Skin of body (tissue), 2 donors: ENCODE results near the gene MTCL1. TPM values are rescaled to one million over a fixed set of nuclear protein-coding genes. Genes with fewer than 3 reads are reported as not detected.

Experiments
- DNase-seq: peaks from one replicate; lab custom pipeline; 2025; lab: John Stamatoyannopoulos, UW
- total RNA-seq: library from RNA; depleted of rRNA; stranded (reverse); fragments of >200 nt; gene quantifications from one replicate; pipeline ENCODE4 v1.2.3, GENCODE V29; 2014

MTCL1 gene
- total RNA-seq, 1 donor from 2014 or later: 10.7 TPM

DNA sequence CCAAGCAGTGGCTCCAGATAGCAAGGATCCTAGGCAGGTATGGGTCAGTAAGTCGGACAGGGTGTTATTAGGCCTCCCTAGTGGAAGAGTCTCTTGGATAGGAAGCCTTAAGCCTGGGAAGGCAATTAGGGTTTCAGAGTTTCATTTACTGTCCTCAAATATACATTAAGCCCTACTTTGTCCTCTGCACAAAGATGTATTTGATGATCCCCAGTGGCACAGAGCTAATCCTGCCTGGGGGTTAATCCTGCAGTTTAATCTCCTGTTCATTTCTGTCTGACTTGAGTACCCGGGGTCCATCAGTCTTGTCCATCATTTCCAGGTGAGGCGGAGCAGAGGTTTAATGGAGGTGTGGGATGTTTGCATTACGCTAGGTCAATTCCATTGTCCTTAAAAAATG is 62.0 kb downstream of the MTCL1 start:
- DNase-seq: no peak

DNA sequence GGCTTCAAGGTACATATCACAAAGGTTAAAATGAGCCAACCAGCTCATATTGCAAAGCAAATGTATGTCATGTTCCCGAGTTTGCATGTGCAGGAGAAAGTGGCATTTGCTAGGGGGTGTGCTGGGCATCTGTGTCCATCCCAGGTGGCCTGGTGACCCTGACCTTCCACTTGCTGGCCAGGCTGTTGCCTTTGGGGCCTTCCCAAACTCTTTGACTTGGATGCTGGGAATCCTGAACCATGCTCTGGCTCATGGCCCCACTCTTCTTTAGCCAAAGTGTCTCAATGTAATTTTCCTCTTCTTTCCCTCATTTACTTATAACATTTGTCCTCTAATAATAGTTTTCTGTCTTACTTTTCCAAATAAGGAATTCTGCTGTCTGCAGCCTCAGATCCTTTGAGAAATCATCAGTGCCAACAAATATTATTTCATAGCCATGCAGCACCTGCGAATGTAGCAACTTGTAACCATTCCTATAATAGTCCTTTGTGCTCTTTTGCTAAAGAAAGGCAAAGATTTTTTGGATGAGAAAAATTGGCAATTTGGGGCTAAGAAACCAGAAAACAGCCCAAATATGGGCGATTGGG is 64.2 kb downstream of the MTCL1 start:
- no peak for DNase-seq

DNA sequence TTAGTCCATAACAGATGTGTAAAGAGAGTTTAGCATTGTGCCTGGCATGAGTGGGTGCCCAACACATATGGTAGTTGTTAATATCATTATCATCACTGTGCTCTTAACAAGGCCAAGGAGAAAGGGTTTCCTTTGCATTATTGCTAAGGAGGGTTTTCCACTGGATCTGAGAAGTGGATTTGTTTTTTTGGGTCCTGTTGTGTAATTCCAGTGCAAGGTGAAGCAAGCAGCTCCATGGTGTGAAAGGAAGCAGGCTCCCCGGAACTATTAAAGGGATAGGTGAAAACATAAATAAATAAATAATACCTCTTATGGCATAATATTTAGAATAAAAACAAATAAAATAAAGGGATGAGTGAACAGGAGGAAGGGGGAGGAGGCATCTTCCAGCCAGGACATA is 65.3 kb downstream of the MTCL1 start:
- DNase-seq: no peak

DNA sequence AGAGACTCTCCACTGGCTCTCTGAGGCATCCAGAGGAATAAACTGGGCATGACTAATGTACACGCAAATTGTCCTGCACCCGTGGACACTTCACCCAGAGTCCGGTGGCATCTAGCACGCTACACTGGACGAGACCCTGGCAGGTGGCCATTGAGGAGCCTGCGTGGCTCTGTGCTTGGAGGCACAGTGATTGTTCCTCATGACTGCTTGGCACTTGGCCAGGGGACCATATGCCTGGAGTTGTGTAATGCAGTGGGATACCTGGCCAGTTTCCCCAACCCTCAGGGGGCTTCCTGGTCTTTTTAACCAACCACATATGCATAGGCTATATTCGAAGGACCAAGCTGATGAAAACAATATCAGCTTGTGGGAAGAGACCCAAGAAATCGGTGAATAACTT is 66.6 kb downstream of the MTCL1 start:
- DNase-seq: no peak

DNA sequence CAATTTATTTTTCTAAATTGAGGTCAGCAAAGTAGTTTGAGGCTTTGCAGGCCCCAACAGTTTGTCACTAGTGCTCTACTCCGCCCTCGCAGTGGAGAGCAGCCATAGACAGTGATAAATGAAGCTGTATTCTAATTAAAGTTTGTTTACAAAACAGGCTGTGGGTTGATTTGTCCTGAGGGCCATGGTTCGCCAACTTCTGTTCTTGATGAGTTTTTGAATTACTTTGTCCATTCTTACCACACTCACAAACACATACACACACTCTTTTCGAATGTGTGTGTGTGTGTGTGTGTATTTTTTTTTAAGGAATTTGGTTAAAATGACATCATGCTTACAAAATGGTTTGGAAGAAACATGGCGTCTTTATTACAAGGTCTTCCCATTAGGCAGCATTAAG is 68.6 kb downstream of the MTCL1 start:
- no peak for DNase-seq

DNA sequence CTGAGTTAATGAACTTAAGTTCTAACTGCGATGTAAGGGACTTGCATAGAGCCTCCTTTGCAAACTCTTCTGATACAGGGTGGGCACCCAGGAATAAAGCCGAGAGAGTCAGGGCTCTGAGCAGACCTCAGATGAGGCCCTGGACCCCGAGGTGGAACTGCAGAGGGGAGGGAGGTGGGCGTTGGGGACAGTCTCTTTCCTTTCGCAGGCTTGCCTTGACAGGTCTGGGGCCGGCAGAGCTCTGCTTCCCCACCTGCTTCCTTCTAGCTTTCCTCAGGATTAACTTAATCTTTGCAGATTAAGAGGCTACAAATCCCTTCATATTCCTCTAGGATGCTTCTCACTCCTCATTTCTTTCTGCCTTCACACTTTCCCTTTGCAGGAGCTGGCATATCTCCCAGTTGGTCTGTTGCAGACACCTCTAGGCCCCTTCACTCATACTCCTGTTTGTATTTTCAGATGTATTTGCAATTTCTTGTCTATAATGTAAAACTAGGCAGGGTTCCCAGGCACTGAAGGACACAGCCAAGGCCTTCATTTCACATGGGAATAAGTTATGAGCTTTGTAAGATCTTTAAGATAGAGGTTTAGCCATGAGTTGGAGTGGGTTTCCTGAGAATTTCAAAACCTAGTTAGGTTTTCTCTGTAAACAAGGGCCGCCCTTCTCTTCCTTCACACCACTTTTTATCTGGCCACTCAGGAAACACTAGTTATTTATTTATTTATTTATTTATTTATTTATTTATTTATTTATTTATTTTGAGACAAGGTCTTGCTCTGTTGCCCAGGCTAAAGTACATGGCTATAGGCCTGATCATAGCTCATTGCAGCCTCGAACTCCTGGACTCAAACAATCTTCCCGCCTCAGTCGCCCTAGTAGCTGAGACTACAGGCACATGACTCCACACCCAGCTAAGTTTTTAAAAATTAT is 70.9 kb downstream of the MTCL1 start:
- DNase-seq: no peak

DNA sequence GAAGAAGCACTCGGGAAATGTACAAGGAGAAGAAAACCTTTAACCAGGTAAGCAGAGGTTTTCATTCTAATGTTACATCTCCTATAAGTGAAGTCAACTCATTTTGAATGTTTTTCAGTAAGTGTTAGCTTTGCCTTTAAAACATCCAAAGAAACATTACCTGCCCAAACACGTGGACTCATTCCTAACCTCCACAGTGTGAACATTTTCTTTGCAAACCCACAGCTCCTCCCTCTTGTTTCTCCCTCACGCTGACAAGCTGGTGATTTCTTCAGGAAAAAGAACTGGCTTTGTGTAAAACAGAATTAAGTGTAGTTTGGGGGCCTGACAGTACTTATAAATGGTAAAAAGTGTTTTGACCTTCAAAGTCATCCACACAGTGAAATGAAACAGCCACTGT is 72.5 kb downstream of the MTCL1 start:
- no peak for DNase-seq

DNA sequence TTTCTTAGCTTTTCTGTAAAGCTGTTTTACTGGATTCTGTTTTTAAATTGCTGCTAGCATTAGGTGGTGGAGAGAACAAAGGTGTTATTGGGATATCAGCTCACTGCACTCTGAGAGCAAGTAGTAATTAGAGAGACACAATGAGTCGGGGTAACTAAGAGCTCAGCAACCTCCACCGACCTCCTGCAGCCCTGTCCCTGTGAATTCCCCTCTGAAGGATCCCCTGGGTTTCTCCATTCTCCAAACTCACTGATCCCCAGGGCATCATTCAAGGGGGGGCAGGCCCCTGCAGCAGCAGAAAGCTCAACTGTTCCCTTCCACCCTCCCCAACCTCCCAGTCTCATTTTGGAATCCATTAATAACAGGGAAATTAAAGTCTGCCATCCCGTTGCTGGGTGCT is 73.0 kb downstream of the MTCL1 start:
- no peak for DNase-seq

DNA sequence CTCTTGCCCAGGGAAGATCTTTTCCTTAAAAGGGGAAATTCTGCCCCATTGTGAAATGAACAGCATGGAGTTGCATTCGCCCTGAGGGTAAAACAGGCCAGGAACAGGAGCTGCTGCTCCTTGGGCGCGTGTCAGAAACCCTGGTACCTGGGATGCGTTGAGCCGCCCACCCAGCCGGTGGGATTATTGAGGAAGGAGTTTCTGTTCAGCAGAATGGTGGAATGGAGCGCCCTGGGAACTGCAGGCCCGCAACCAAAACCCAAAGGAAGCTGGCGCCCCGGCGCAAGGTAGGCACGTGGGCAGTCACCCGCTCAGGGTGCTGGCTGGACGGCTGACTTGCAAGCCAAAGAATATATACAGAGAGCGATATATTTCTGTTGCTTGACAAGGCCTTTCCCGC is 73.5 kb downstream of the MTCL1 start:
- no peak for DNase-seq

DNA sequence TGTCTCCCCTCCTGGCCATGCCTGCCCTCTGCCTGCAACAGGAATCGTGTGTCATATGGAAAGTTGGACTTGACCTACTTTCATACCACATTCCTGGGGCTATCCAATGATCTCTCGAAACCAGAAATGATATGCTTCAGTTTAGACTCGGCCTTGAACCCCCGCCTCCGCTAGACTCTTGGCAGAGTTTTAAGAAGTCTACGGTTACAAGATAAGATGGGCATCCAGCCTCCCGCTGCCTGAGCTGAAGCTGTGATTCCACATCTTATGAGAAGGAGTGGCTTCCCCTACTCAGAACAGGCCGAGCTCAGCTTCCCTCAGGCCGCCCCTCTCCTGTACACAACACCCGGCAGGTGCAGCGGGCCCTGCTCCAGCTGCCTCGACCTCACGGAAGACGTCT is 73.9 kb downstream of the MTCL1 start:
- no peak for DNase-seq

DNA sequence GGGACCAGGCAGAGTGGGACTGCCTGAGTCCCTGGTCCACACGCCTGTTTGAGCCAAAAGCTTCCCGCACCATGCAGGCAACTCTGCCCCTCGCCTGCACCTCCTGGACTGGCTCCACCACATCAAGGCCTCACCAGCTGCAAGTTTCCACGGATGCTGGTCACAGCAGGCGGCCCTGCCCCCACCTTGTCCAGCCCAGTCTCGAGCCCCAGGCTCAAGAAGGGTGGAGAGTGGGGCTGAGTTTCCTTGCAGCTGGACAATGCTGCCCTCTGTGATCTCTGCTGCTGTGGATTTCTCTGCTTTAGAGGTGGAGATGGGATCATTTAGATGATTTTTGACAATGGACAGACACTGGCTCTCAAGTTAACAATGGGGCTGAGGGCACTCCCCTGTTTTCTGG is 74.9 kb downstream of the MTCL1 start:
- no peak for DNase-seq

DNA sequence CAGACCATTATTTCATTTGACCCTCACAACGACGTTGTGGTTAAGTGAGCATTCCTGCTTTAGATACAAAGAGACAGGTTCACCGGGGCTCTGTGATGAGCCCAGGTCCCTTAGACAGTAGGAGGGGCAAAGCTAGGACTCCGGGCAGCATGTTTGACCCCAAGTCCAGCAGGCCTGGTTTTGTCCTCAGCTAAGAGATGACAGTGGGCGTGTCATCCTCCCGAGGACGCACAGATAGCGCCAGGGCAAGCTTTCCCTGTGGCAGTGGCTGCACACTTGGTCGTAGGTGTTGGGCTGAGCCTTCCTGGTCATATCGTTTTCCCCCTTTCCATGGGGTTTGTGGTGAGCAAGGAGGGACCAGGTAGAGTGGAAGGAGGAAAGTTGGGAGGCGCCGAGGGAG is 76.3 kb downstream of the MTCL1 start:
- no peak for DNase-seq

DNA sequence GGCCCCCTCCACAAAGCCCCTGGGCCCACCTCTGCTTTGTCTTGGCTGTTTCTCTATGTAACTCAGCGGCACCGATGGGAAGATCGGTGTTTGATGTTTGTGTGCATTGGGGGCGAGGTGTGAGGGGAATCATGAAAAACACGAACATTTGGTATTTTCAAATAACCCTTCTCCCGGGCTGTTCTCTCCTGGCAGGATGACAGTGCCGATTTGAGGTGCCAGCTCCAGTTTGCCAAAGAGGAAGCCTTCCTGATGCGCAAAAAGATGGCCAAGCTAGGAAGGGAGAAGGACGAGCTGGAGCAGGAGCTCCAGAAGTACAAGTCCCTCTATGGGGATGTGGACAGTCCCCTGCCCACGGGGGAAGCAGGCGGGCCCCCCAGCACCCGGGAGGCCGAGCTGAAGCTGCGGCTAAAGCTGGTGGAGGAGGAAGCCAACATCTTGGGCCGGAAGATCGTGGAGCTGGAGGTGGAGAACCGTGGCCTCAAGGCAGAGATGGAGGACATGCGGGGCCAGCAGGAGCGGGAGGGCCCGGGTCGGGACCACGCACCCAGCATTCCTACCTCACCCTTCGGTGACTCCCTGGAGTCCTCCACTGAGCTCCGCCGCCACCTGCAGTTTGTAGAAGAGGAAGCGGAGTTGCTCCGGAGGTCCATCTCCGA is 78.1 kb downstream of the MTCL1 start:
- DNase-seq: no peak

DNA sequence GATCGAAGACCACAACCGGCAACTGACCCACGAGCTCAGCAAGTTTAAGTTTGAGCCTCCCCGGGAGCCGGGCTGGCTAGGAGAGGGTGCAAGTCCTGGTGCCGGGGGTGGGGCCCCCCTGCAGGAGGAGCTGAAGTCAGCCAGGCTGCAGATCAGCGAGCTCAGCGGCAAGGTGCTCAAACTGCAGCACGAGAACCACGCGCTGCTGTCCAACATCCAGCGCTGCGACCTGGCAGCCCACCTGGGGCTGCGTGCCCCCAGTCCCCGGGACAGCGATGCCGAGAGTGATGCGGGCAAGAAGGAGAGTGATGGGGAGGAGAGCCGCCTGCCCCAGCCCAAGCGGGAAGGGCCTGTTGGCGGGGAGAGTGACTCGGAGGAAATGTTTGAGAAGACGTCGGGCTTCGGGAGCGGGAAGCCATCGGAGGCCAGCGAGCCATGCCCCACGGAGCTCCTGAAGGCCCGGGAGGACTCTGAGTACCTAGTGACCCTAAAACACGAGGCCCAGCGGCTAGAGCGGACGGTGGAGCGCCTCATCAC is 78.7 kb downstream of the MTCL1 start:
- DNase-seq: no peak

DNA sequence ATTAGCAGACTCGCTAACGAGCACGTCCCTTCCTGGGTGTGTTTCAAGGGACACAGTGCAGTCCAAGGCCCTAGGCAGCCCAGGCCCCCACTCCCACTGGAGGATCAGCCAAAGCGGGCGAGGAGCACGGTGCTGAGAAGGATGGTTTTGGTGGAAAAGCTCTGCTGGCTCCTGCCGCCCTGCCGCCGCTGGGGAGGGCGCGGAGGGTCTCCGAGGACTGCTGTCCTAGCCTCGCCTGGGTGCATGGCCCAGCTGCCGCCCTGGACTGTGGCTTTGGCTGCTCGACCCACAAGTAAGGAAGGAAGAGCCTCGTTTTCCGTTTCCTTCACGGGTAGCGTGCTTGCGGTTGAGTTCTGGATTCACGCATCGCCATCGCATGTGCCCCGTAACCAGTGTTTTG is 79.9 kb downstream of the MTCL1 start:
- DNase-seq: no peak

DNA sequence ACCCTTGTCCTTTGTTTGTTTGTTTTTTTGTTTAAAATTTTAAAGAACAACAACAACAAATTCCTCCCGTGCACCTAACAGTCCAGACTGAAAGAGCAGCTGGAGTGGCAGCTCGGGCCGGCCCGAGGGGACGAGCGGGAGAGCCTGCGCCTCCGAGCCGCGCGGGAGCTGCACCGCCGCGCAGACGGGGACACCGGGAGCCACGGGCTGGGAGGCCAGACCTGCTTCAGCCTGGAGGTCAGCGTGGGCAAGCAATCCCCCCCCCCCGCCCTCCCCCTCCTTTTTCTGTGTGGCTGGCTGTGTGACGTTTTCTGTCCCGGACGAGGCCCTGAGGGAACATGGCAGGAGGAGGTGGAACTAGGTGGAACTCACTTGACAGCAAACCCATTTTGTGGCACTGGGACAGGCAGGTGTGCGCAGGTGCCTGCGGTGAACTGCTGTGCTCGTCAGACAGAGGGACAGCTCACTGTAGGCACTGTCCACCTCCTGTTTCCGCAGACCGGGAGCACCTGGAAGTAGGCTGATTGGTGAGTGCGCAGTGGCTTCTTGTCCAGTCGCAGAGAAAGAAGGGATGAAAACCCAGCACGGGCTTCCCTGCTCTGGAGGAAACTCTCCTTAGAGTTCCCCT is 80.6 kb downstream of the MTCL1 start:
- no peak for DNase-seq

DNA sequence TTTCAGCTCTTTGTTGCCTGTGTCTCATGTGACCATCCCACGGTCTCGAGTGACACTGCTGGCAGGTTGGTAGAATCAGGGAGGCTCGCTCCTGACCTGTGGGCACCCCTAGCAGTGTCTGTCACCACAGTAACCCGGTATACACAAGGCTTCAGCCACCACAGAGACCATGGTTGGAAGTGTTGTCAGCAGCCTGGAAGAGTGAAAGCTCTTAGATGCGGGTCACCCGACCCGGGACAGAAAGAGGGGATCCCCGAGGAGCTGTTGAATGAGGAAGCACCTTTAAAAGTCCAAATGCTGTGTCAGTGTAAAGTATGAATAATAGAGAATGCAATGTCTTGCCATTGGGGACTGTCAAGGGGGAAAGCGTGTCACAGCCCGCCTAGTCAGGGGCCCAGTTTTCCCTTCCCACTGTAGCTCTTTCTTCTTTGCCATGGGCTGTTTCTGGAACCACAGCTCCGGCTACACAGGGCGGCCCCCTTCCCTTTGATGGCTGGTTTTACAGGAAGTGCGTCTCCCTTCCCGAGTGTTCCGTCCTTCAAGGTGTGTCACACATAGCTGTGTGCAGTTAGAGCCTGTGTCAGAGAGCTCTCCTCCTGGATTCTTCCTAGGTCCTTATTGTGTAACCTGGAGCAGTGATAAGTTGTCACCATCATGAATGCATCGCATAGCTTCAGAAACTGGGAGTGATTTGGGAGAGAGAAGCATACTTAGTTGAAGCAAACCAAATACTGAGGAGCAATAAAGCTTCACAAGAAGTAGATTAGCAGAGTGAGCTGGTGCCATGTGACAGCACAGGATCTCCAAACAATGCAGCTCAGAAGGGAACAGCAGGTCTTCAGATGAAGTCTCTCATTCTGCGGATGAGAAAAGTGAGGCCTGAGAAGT is 81.4 kb downstream of the MTCL1 start:
- no peak for DNase-seq

DNA sequence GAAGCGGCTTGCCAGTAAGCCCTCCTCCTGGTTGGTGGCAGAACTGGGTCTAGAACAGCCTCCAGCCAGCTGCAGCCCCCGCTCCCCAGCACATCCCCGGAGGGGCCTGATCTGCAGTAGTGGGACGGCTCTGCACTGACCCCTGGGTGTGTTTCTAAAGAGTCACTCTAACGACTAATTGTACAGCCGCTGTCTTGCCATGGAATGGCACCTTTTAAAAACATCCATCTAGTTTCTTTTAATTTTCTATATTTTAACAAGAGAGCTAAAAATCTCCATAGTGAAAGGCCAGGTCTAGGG is 82.0 kb downstream of the MTCL1 start:
- DNase-seq: no peak

DNA sequence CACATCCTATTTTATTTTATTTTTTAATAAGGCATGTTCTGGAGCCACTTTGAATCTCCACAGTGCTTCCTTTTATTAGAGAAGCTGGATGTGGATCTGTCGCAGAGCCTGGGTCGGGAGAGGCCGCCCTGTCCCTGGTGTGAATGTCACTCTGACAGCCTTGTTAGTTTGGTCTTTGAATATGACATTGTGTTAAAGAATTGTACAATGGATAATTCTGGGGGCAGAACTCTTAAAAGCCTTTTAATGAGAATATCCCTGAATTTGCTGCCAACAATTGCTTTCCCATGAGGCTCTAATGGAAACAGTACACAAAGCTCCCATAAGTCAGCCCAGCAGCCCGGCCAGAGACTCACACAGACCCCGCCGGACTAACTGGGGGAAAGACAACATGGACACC is 82.4 kb downstream of the MTCL1 start:
- DNase-seq: no peak

DNA sequence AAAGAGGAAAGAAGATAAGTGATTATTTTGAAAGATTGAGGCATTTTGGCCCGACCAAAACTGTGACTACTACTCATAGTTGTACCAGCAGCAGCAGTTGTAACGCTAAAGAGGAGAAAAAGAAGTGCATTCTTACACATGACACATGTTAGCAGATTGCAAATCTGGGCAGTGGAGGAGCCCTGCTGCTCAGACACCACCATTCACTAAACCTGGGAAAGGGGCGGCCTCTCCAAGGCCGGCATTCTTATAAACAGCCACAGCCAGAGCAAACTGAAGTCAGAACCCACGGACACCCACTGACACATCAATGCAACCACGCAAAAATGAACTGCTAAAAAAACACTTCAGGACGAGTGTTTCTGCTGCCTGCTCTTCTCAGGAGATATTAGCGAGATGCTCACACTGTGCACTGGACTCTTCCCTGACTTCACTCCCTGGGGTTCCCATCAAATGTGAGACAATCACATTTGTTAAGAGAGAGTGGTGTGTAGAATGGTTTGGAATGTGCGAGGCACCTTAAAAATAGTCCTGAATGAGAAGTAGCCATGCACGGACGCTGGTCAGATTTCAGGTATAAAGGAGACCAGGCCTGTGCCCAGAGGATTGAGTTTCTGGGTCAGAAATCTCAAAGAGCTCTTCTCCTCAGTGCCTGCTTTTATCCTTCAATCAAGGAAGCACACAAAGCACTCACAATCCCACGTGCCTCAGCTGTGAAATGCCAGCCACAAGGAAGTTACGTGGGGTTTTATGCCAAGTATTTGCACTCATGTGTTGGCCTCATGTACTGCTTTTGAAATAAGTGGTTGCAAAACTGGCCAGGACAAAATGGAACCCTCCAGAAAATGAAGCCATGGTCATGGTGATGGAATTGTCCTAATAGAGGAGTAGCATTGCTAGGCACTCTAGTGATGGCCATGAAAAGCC is 83.4 kb downstream of the MTCL1 start:
- no peak for DNase-seq
